Nephron (organoid): ENCODE data around the gene INSC.
A peak's percentile ranks its signal among the peaks of the same experiment; 100 is the strongest.

Experiments used
- H3K27ac Mint-ChIP-seq, 3 experiments: 2 replicates each; pipeline ENCODE4 v1.8.0; 2020; ENCODE audit warnings: mixed read lengths in 3 of 3, mild to moderate bottlenecking in 2 of 3, moderate library complexity in 1 of 3
- H3K27me3 Mint-ChIP-seq: 2 replicates; pipeline ENCODE4 v1.8.0; 2021; ENCODE audit warnings: low read depth, mild to moderate bottlenecking, moderate library complexity, mixed read lengths
- H3K36me3 Mint-ChIP-seq: 2 replicates; pipeline ENCODE4 v1.8.0; 2020; ENCODE audit warnings: low read depth, mixed read lengths
- H3K4me1 Mint-ChIP-seq: 2 replicates; pipeline ENCODE4 v1.8.0; 2020; ENCODE audit warnings: mixed read lengths
- H3K4me3 Mint-ChIP-seq, 3 experiments: 2 replicates each; pipeline ENCODE4 v1.8.0; 2020; ENCODE audit warnings: mild to moderate bottlenecking in 3 of 3, mixed read lengths in 3 of 3, moderate library complexity in 2 of 3
- H3K9me3 Mint-ChIP-seq: 2 replicates; pipeline ENCODE4 v1.8.0; 2020; ENCODE audit warnings: mixed read lengths
- TF ChIP-seq, protein P1 (sequence below), 3 experiments: fragments of 200-600 bp; sonication (generic); IDR thresholded peaks; one replicate each; pipeline ENCODE4 v1.5.0; 2021; ENCODE audit warnings: antibody characterized with exemption in 3 of 3; ENCODE audit not compliant: unreplicated experiment in 3 of 3

INSC gene

DNA sequence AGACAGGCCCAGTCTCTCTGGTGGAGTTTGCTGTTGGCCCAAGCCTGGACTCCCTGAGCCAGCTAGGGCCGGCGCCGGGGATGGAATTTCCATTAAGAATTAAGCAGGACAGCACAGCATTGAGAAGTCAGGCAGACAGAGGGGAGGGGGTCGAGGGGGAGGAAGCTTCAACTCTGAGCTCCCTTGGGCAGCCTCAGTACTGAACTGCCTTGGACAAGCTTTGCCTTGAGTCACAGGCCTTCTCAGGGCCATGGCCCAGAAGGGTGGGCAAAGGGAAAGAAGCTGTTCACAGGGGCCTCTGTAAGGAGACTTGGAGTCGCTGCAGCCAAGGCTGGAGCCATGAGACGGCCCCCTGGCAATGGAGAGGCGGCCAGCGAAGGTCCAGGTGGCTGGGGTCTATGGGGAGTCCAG is 2.6 kb upstream of the INSC start:
- peaks cover 49% of the 10 kb centered on the region for H3K27me3 Mint-ChIP-seq
- H3K9me3 Mint-ChIP-seq, result peaks cover 3% of the 10 kb centered on the region
- H3K4me1 Mint-ChIP-seq, result peaks cover 5% of the 10 kb centered on the region
- TF ChIP-seq, protein P1, sequence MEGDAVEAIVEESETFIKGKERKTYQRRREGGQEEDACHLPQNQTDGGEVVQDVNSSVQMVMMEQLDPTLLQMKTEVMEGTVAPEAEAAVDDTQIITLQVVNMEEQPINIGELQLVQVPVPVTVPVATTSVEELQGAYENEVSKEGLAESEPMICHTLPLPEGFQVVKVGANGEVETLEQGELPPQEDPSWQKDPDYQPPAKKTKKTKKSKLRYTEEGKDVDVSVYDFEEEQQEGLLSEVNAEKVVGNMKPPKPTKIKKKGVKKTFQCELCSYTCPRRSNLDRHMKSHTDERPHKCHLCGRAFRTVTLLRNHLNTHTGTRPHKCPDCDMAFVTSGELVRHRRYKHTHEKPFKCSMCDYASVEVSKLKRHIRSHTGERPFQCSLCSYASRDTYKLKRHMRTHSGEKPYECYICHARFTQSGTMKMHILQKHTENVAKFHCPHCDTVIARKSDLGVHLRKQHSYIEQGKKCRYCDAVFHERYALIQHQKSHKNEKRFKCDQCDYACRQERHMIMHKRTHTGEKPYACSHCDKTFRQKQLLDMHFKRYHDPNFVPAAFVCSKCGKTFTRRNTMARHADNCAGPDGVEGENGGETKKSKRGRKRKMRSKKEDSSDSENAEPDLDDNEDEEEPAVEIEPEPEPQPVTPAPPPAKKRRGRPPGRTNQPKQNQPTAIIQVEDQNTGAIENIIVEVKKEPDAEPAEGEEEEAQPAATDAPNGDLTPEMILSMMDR (IDR thresholded peaks at IDR 0.05; ENCODE audit: unreplicated experiment in 3 of 3), result no peak
- no peak overlapping the region for H3K27ac Mint-ChIP-seq
- peak overlapping the region in 2 of 3 experiments; percentile 35 to 62 for H3K4me3 Mint-ChIP-seq
- H3K36me3 Mint-ChIP-seq, result no peaks in the 10 kb centered on the region

DNA sequence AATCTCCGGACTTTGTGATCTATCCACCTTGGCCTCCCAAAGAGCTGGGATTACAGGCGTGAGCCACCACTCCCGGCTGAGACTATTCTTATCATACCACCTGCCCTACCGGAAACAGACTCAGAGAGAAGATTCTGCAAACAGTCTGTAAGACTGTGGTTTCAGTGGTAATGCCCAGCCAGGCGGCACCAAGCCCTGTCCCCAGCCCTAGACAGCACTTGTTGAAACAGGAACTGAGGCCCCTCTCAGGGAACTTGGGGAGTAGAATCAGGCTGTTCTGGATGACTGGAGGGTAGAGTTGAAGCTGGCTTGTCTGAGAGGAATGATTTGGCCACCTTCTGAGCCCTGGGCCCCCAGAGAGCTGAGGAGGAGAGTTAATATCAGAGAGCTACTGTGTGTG is 1.3 kb upstream of the INSC start:
- peak overlapping the region in 1 of 3 experiments; percentile 40 for H3K27ac Mint-ChIP-seq
- peaks cover 5% of the 10 kb centered on the region for H3K4me1 Mint-ChIP-seq
- no peaks in the 10 kb centered on the region for H3K36me3 Mint-ChIP-seq
- H3K27me3 Mint-ChIP-seq, result peaks cover 52% of the 10 kb centered on the region
- TF ChIP-seq, protein P1 (IDR thresholded peaks at IDR 0.05; ENCODE audit: unreplicated experiment in 3 of 3), result no peak
- H3K9me3 Mint-ChIP-seq, result peaks cover 3% of the 10 kb centered on the region
- H3K4me3 Mint-ChIP-seq, result peak overlapping the region; percentile 52 to 71 (median 69)

DNA sequence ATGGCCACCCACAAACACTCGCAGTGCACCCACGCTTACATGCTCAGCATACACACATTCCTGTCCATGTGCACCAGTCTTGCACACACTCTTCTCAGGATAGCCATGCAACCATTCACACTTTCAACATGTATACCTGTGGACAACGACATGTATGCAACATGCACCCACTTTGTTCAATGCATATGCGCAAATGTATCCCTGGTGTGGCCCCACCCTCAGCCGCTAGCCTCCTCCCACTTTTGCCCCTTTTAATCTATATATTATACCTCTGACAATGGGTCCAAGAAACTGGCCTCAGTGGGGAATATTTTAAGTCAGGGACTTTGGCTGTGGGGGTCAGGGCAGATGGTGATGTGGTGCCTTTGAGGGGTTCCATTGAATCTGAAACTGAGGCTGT is 963 bp downstream of the INSC start:
- H3K9me3 Mint-ChIP-seq, result peaks cover 3% of the 10 kb centered on the region
- peaks cover 5% of the 10 kb centered on the region for H3K4me1 Mint-ChIP-seq
- H3K36me3 Mint-ChIP-seq, result no peaks in the 10 kb centered on the region
- H3K27me3 Mint-ChIP-seq, result peaks cover 52% of the 10 kb centered on the region
- TF ChIP-seq, protein P1 (IDR thresholded peaks at IDR 0.05; ENCODE audit: unreplicated experiment in 3 of 3), result no peak
- no peak overlapping the region for H3K4me3 Mint-ChIP-seq
- H3K27ac Mint-ChIP-seq, result no peak overlapping the region

DNA sequence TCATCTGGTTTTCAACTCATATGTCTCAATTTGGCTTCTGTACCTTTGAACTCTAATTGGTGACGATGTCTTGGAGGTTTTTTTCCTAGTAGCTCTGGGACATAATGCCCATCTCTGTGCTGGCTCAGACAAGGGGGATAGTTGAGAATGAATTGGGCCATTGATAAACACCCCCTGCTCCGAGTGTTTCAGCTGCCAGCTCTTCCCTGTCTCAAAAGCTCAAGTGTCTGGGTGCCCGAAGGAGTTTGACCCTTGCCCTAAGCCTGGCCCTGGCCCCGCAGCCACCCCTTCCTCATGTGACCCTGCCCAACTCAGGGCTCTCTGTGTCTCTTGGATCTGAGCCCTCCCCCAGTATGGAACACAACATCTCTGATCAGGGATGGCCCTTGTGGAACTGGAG is 3.0 kb downstream of the INSC start:
- Mint-ChIP-seq H3K4me1 (peaks cover 5% of the 10 kb centered on the region), H3K4me3 (no peak overlapping the region), H3K9me3 (peaks cover 3% of the 10 kb centered on the region), H3K27me3 (peaks cover 46% of the 10 kb centered on the region), H3K36me3 (no peaks in the 10 kb centered on the region), H3K27ac (no peak overlapping the region)
- TF ChIP-seq, protein P1 (IDR thresholded peaks at IDR 0.05; ENCODE audit: unreplicated experiment in 3 of 3), result no peak

DNA sequence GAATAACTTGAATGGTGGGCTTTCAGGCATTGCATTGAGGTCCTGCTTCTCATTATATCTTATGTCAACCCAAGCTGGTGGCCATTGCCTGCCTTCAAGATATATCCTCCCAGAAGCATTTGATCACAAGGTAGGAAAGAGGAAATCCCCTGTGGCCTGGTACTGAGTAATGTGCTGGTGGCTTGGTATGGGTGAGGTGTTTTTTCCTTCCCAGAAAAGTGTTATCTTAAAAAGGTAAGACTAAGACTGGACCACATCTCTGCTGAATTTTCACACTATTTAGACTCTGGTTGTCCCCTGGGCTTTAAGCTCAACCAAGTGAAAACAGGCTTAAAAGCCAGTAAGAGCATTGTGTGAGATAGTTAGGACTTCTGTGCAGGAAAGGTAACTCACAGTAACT is 3.7 kb downstream of the INSC start:
- TF ChIP-seq, protein P1 (IDR thresholded peaks at IDR 0.05; ENCODE audit: unreplicated experiment in 3 of 3), result no peak
- Mint-ChIP-seq H3K4me1 (peaks cover 5% of the 10 kb centered on the region), H3K9me3 (peaks cover 3% of the 10 kb centered on the region), H3K27ac (no peak overlapping the region), H3K36me3 (no peaks in the 10 kb centered on the region), H3K27me3 (peaks cover 41% of the 10 kb centered on the region), H3K4me3 (no peak overlapping the region)

DNA sequence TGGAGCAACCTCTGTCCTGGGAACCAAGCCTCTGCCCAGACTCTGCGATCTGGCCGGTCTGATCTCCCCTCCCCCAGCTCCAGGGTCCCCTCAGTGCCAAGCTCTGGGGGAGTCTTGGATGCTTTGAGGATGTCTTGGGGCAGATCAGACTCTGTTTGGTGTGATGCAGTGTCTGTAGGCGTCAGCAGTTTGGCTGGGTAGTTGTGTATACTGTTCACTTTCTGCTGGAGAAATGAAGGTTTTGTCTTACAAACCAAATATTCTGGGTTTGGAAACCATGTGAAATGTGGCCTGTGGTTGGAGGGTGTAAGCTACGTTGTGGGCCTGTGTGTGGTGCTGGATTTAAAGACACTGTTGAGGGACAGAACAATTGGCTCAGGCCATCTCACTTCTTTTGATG is 4.6 kb downstream of the INSC start:
- Mint-ChIP-seq H3K4me3 (no peak overlapping the region), H3K36me3 (no peaks in the 10 kb centered on the region), H3K9me3 (no peaks in the 10 kb centered on the region), H3K27me3 (peaks cover 38% of the 10 kb centered on the region), H3K27ac (no peak overlapping the region), H3K4me1 (no peaks in the 10 kb centered on the region)
- TF ChIP-seq, protein P1 (IDR thresholded peaks at IDR 0.05; ENCODE audit: unreplicated experiment in 3 of 3), result no peak
